K562 (cell line): ENCODE data around the gene MAML3. TPM values are rescaled to one million over a fixed set of nuclear protein-coding genes. Genes with fewer than 3 reads are reported as not detected.

Experiments
- ATF1 ChIP-seq, 2 experiments: fragments of 450-650 bp in 1 of 2; IDR thresholded peaks; 2 replicates each; pipeline ENCODE4 v1.6.1; 2016; ENCODE audit warnings: missing compliant biosample characterization in 1 of 2, missing genetic modification characterization in 1 of 2
- CREB1 ChIP-seq, 2 experiments: sonication (generic) in 1 of 2; formaldehyde crosslinking in 1 of 2; IDR thresholded peaks; 2 replicates each; pipeline versions ENCODE4 v1.6.1 to v1.8.0; 2012 to 2022; ENCODE audit warnings: inconsistent platforms in 1 of 2, mild to moderate bottlenecking in 1 of 2, missing genetic modification reagents in 1 of 2, moderate library complexity in 1 of 2
- RBFOX2 ChIP-seq: fragments of 200-400 bp; formaldehyde crosslinking; IDR thresholded peaks from 2 replicates; pipeline ENCODE4 v1.6.1; 2017; ENCODE audit warnings: low read depth, mild to moderate bottlenecking, low read length, moderate library complexity
- TAL1 ChIP-seq: fragments of 450-650 bp; IDR thresholded peaks from 2 replicates; pipeline ENCODE4 v1.6.1; 2016; ENCODE audit warnings: mild to moderate bottlenecking
- TARDBP ChIP-seq: fragments of 450-650 bp; IDR thresholded peaks from 2 replicates; pipeline ENCODE4 v1.6.1; 2016
- TFAM ChIP-seq: fragments of 250-450 bp; sonication (Bioruptor Pico); conservative IDR thresholded peaks from 2 replicates; pipeline ENCODE4 v1.5.0; 2021; ENCODE audit warnings: mild to moderate bottlenecking, moderate library complexity
- ZNF282 ChIP-seq: sonication (generic); formaldehyde crosslinking; IDR thresholded peaks from 2 replicates; pipeline ENCODE4 v1.8.1; 2023; ENCODE audit warnings: missing genetic modification reagents
- ZNF57 ChIP-seq: fragments of 450-650 bp; formaldehyde crosslinking; IDR thresholded peaks from 2 replicates; pipeline ENCODE4 v1.4.0; 2020; ENCODE audit warnings: mild to moderate bottlenecking, moderate library complexity
- polyA plus RNA-seq, 8 experiments: library from polyadenylated mRNA; depleted of rRNA in 4 of 8; stranded (reverse) in 5 of 8; unstranded in 3 of 8; fragments of >200 nt; fragmentation: Nextera tagmentation in 2 of 8; fragmentation: Illumina TruSeq in 1 of 8; extraction: Ambion mirVana in 2 of 8; extraction: Trizol in 1 of 8; gene quantifications; 2 replicates each; pipeline versions ENCODE4 v1.2.1 to v1.2.3, GENCODE V29; 2011 to 2014; ENCODE audit warnings: inconsistent platforms in 1 of 8, missing spikeins in 1 of 8
- total RNA-seq, 7 experiments: library from RNA; depleted of rRNA in 6 of 7; stranded (reverse); fragments of >200 nt in 6 of 7; fragmentation: Illumina TruSeq in 2 of 7; extraction: Trizol in 2 of 7; gene quantifications; 2 replicates each; pipeline versions ENCODE4 v1.2.1 to v1.2.3, GENCODE V29; 2011 to 2021; ENCODE audit warnings: low replicate concordance in 1 of 7
- TF ChIP-seq, protein P1 (sequence below): fragments of 200-800 bp; sonication (Bioruptor generic); IDR thresholded peaks from 2 replicates; pipeline ENCODE4 v1.6.1; 2016; ENCODE audit warnings: missing genetic modification characterization, missing compliant biosample characterization
- TF ChIP-seq, protein P2 (sequence below), 2 experiments: fragments of 450-650 bp in 1 of 2; IDR thresholded peaks; 2 replicates each; pipeline ENCODE4 v1.6.1; 2011 to 2017; ENCODE audit warnings: low read depth in 2 of 2, antibody characterized with exemption in 1 of 2, borderline replicate concordance in 1 of 2, low read length in 1 of 2, mild to moderate bottlenecking in 1 of 2, mixed read lengths in 1 of 2; ENCODE audit not compliant: control insufficient read depth in 1 of 2
- TF ChIP-seq, protein P3 (sequence below), 2 experiments: fragments of 200-800 bp in 1 of 2; sonication (Bioruptor generic) in 1 of 2; sonication (generic) in 1 of 2; formaldehyde crosslinking in 1 of 2; IDR thresholded peaks in 1 of 2; conservative IDR thresholded peaks in 1 of 2; 2 replicates each; pipeline versions ENCODE4 v1.5.0 to v1.6.1; 2016 to 2020; ENCODE audit warnings: missing compliant biosample characterization in 1 of 2, missing genetic modification characterization in 1 of 2, missing genetic modification reagents in 1 of 2

MAML3 gene
- total and polyA plus RNA-seq, 9 of the 15 experiments (the other 6 are each of a cell fraction or from before 2014, with no cell fraction given), result 0.01 to 0.55 (median 0.25) TPM

DNA sequence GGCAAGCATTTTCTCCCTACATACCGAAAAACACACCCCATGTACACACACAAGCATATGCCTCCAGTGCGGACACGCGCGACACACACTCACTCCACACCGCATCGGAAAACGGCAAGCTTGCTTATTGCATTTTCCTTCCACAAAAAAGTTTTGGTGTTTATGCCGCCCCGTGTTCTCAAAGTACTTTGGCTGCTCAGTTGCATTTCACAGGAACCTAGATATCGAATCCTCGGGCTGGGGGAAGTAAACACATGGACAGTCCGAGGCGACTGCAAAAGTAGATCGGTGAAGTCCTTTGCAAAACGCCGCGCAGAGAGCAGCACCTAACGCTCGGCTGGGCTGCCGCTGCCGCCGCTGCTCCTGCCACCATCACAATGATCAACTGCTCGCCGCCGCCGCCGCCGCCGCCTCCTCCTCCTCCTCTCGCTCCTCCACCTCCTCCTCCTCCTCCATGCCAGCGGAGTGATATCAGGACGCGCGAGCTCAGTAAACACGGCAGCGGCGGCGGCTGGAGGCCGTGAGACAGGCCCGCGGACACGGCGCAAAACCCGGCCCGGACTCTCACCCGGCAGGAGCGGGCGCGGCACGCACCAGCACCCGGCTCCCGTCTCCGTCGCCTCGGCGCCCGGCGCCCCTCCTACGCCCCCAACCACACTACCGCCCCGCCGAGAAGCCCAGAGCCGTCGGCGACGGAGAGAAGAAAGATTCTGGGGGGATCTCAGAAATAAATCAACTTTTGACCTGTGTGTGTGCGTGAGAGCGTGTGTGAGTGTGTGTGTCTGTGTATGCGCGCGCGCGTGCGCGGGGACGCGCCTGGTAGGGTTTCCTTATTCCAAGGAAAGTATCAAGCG is at the start of gene MAML3 (continued):
- TF ChIP-seq, protein P1, sequence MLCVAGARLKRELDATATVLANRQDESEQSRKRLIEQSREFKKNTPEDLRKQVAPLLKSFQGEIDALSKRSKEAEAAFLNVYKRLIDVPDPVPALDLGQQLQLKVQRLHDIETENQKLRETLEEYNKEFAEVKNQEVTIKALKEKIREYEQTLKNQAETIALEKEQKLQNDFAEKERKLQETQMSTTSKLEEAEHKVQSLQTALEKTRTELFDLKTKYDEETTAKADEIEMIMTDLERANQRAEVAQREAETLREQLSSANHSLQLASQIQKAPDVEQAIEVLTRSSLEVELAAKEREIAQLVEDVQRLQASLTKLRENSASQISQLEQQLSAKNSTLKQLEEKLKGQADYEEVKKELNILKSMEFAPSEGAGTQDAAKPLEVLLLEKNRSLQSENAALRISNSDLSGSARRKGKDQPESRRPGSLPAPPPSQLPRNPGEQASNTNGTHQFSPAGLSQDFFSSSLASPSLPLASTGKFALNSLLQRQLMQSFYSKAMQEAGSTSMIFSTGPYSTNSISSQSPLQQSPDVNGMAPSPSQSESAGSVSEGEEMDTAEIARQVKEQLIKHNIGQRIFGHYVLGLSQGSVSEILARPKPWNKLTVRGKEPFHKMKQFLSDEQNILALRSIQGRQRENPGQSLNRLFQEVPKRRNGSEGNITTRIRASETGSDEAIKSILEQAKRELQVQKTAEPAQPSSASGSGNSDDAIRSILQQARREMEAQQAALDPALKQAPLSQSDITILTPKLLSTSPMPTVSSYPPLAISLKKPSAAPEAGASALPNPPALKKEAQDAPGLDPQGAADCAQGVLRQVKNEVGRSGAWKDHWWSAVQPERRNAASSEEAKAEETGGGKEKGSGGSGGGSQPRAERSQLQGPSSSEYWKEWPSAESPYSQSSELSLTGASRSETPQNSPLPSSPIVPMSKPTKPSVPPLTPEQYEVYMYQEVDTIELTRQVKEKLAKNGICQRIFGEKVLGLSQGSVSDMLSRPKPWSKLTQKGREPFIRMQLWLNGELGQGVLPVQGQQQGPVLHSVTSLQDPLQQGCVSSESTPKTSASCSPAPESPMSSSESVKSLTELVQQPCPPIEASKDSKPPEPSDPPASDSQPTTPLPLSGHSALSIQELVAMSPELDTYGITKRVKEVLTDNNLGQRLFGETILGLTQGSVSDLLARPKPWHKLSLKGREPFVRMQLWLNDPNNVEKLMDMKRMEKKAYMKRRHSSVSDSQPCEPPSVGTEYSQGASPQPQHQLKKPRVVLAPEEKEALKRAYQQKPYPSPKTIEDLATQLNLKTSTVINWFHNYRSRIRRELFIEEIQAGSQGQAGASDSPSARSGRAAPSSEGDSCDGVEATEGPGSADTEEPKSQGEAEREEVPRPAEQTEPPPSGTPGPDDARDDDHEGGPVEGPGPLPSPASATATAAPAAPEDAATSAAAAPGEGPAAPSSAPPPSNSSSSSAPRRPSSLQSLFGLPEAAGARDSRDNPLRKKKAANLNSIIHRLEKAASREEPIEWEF (CRISPR knock-in tag), result no peak
- TF ChIP-seq TARDBP (peak; percentile 84), ATF1 (CRISPR knock-in tag; IDR thresholded peaks at IDR 0.05) (no peak; the same call in 1 of the 2 replicates), ATF1 (tag; IDR thresholded peaks at IDR 0.05) (peak; percentile 87), CREB1 (IDR thresholded peaks at IDR 0.05) (peak; percentile 57; the same call in 1 of the 2 replicates), CREB1 (CRISPR knock-in tag; IDR thresholded peaks at IDR 0.05) (peak; percentile 74), ZNF282 (CRISPR knock-in tag) (no peak), TFAM (no peak), ZNF57 (no peak), TAL1 (no peak), RBFOX2 (peak; percentile 77)
- TF ChIP-seq, protein P2, sequence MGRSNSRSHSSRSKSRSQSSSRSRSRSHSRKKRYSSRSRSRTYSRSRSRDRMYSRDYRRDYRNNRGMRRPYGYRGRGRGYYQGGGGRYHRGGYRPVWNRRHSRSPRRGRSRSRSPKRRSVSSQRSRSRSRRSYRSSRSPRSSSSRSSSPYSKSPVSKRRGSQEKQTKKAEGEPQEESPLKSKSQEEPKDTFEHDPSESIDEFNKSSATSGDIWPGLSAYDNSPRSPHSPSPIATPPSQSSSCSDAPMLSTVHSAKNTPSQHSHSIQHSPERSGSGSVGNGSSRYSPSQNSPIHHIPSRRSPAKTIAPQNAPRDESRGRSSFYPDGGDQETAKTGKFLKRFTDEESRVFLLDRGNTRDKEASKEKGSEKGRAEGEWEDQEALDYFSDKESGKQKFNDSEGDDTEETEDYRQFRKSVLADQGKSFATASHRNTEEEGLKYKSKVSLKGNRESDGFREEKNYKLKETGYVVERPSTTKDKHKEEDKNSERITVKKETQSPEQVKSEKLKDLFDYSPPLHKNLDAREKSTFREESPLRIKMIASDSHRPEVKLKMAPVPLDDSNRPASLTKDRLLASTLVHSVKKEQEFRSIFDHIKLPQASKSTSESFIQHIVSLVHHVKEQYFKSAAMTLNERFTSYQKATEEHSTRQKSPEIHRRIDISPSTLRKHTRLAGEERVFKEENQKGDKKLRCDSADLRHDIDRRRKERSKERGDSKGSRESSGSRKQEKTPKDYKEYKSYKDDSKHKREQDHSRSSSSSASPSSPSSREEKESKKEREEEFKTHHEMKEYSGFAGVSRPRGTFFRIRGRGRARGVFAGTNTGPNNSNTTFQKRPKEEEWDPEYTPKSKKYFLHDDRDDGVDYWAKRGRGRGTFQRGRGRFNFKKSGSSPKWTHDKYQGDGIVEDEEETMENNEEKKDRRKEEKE (IDR thresholded peaks at IDR 0.05; ENCODE audit: borderline replicate concordance in 1 of 2, control insufficient read depth in 1 of 2, low read depth in 2 of 2, low read length in 1 of 2), result no peak
- TF ChIP-seq, protein P3, sequence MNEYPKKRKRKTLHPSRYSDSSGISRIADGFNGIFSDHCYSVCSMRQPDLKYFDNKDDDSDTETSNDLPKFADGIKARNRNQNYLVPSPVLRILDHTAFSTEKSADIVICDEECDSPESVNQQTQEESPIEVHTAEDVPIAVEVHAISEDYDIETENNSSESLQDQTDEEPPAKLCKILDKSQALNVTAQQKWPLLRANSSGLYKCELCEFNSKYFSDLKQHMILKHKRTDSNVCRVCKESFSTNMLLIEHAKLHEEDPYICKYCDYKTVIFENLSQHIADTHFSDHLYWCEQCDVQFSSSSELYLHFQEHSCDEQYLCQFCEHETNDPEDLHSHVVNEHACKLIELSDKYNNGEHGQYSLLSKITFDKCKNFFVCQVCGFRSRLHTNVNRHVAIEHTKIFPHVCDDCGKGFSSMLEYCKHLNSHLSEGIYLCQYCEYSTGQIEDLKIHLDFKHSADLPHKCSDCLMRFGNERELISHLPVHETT (CRISPR knock-in tag; conservative IDR thresholded peaks at IDR 0.05 in 1 of 2, IDR thresholded peaks at IDR 0.05 in 1 of 2), result no peak
